Body of pancreas (tissue), 4 donors: Measurements from ENCODE around the gene SMIM35.

Experiments used
- POLR2A ChIP-seq, 3 donors: fragments of 450-650 bp; IDR thresholded peaks; one replicate each; pipeline ENCODE4 v1.6.1; 2016; ENCODE audit warnings: antibody characterized with exemption in 3 of 3, mild to moderate bottlenecking in 2 of 3
- TF ChIP-seq, protein P1 (sequence below), 7 experiments: fragments of 450-650 bp in 4 of 7; fragments of 200-600 bp in 3 of 7; sonication (generic) in 3 of 7; IDR thresholded peaks; one replicate each; pipeline ENCODE4 v1.5.1; 2016 to 2019; ENCODE audit warnings: antibody characterized with exemption in 7 of 7

DNA sequence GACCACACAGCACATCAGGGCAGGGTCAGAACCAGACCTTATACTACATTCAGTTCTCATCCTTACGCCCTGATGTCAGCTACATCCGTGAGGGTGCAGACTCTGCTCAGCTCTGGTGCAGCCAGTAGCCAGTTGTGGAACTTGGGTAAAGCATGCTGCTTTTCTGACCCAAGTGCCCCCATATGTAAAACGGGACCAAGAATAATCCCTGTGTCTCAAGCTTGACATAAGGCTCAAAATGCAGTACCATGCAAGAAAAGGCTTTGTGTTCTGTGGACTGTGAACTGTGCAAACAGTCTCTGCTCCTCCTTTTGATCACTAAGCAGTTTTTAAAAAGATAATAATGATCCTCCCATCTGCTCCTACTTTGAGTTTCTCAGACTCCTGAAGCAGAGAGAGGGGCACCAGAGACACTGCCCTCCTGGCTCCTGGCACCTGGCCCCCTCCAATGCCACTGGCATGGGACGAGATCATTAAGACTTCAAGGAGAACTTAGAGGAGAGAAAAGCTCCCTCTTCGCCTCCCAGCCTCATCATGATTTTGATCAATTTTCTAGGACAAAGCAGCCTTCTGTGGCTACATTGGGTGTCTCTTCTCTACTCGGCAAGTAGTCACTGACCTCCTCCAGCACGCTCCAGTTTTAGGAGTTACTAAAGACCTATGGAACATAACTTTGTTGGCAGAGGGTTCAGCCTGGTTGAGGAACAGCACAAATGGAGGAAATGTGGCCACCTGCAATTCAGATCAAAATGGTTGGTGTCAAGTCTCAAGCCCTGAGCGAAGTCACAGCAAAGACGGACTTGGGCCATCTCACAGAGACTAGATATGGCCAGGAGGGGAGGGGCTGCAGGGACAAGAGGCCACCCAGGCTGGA lies 76.7 kb downstream of the SMIM35 start:
- no peak for TF ChIP-seq POLR2A (IDR thresholded peaks at IDR 0.05)
- TF ChIP-seq, protein P1, sequence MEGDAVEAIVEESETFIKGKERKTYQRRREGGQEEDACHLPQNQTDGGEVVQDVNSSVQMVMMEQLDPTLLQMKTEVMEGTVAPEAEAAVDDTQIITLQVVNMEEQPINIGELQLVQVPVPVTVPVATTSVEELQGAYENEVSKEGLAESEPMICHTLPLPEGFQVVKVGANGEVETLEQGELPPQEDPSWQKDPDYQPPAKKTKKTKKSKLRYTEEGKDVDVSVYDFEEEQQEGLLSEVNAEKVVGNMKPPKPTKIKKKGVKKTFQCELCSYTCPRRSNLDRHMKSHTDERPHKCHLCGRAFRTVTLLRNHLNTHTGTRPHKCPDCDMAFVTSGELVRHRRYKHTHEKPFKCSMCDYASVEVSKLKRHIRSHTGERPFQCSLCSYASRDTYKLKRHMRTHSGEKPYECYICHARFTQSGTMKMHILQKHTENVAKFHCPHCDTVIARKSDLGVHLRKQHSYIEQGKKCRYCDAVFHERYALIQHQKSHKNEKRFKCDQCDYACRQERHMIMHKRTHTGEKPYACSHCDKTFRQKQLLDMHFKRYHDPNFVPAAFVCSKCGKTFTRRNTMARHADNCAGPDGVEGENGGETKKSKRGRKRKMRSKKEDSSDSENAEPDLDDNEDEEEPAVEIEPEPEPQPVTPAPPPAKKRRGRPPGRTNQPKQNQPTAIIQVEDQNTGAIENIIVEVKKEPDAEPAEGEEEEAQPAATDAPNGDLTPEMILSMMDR (IDR thresholded peaks at IDR 0.05) = no peak
